Hepatocyte (in vitro differentiated cells): ENCODE measurements around the gene PTPRO.

Experiments
- CTCF ChIP-seq: fragments of 200-600 bp; sonication (generic); IDR thresholded peaks from 2 replicates; pipeline ENCODE4 v1.5.1; 2016; ENCODE audit warnings: antibody characterized with exemption, mild to moderate bottlenecking; ENCODE audit not compliant: poor library complexity
- EZH2 ChIP-seq: fragments of 200-600 bp; sonication (generic); IDR thresholded peaks from 2 replicates; pipeline ENCODE4 v1.6.1; 2016; ENCODE audit warnings: antibody characterized with exemption, mild to moderate bottlenecking, borderline replicate concordance
- EZH2phosphoT487 ChIP-seq: fragments of 200-600 bp; sonication (generic); IDR thresholded peaks from one replicate; pipeline ENCODE4 v1.6.1; 2018; ENCODE audit warnings: antibody characterized with exemption, mild to moderate bottlenecking, low read depth, moderate library complexity; ENCODE audit not compliant: unreplicated experiment, severe bottlenecking

- no peak for TF ChIP-seq CTCF
- no peak for TF ChIP-seq EZH2phosphoT487
- no peak for TF ChIP-seq EZH2
Observed at GRCh38 chr12:15547063-15547462, 224.8 kb downstream of the PTPRO start.
